ENCODE measurements around the gene CEACAM5. TPM values are rescaled to one million over a fixed set of nuclear protein-coding genes. Genes with fewer than 3 reads are reported as not detected.

The CEACAM5 gene
- total RNA-seq, result not detected in 2 replicates

GRCh38 chr19:41708481-41708880, at the start of gene CEACAM5:
TSS of gene CEACAM5 (plus strand) at chr19:41708626. CDS start at chr19:41708732, 106 bp downstream.
- no peak for DNase-seq

- no peak for DNase-seq
Observed at GRCh38 chr19:41666075-41666474, 42.4 kb upstream of the CEACAM5 start.

GRCh38 chr19:41668315-41668714, 40.1 kb upstream of the CEACAM5 start:
- DNase-seq, result no peak

- DNase-seq, result no peak
Observed at GRCh38 chr19:41670755-41671154, 37.7 kb upstream of the CEACAM5 start.

- no peak for DNase-seq
Observed at GRCh38 chr19:41671486-41671885, 36.9 kb upstream of the CEACAM5 start.

- DNase-seq, result no peak
Observed at GRCh38 chr19:41682437-41682836, 26.0 kb upstream of the CEACAM5 start.

- DNase-seq, result no peak
Observed at GRCh38 chr19:41687419-41687818, 21.0 kb upstream of the CEACAM5 start.

- DNase-seq, result no peak
Observed at GRCh38 chr19:41688098-41688497, 20.3 kb upstream of the CEACAM5 start, which contains the start of gene CEACAM7. TSS of gene CEACAM7 (minus strand) at chr19:41688270. CDS start at chr19:41688165, 105 bp downstream.

- no peak for DNase-seq
Observed at GRCh38 chr19:41688687-41689086, 19.7 kb upstream of the CEACAM5 start.

GRCh38 chr19:41689993-41690800, 18.2 kb upstream of the CEACAM5 start:
- no peak for DNase-seq

GRCh38 chr19:41690801-41691065, 17.7 kb upstream of the CEACAM5 start:
- no peak for DNase-seq

- DNase-seq, result peak; percentile 50
Observed at GRCh38 chr19:41691268-41691970, 17.0 kb upstream of the CEACAM5 start.

GRCh38 chr19:41694196-41694595, 14.2 kb upstream of the CEACAM5 start:
- no peak for DNase-seq

GRCh38 chr19:41694831-41695635, 13.4 kb upstream of the CEACAM5 start:
- DNase-seq, result no peak

GRCh38 chr19:41695745-41696144, 12.7 kb upstream of the CEACAM5 start:
- no peak for DNase-seq

- DNase-seq, result peak; percentile 39
Observed at GRCh38 chr19:41696402-41697197, 11.8 kb upstream of the CEACAM5 start.

GRCh38 chr19:41697198-41697855, 11.1 kb upstream of the CEACAM5 start:
- no peak for DNase-seq

GRCh38 chr19:41698746-41699230, 9.6 kb upstream of the CEACAM5 start:
- no peak for DNase-seq

- no peak for DNase-seq
Observed at GRCh38 chr19:41699231-41699967, 9.0 kb upstream of the CEACAM5 start.

GRCh38 chr19:41699968-41700323, 8.5 kb upstream of the CEACAM5 start:
- no peak for DNase-seq
